ENCODE data around the gene FCN1. TPM values are rescaled to one million over a fixed set of nuclear protein-coding genes. Genes with fewer than 3 reads are reported as not detected.

Gene FCN1
- total and polyA plus RNA-seq, 2 of the 8 experiments (the other 6 are each of a cell fraction or from before 2014, with no cell fraction given) = not detected

GRCh38 chr9:134918646-134919045 lies 934 bp upstream of the FCN1 start:
- no peaks in the 10 kb centered on the region for H3K79me1 ChIP-seq (ENCODE audit: low read depth, low read length)
- no peak overlapping the region for H3K23ac ChIP-seq (ENCODE audit: insufficient read length)
- no peak overlapping the region for H2BK120ac ChIP-seq (replicated peaks; ENCODE audit: low read depth, low read length)
- H3K4me3 ChIP-seq (ENCODE audit: extremely low read depth in 1 of 4, insufficient read depth in 2 of 4, low read depth in 3 of 4, low read length in 4 of 4) = no peak overlapping the region
- no peaks in the 10 kb centered on the region for H3K79me2 ChIP-seq (ENCODE audit: control insufficient read depth in 1 of 2, insufficient read depth in 2 of 2, low read length in 2 of 2)
- no peak overlapping the region for H3K27ac ChIP-seq (ENCODE audit: low read depth, low read length)
- no peak overlapping the region for H3K56ac ChIP-seq (replicated peaks; ENCODE audit: insufficient read length, low read depth, low read length)
- H2BK20ac ChIP-seq (ENCODE audit: low read length) = no peak overlapping the region
- no peak overlapping the region for H2AFZ ChIP-seq (ENCODE audit: low read length)
- FAIRE-seq (no peak), DNase-seq (ENCODE audit: low read depth in 1 of 2, low spot score in 2 of 2) (no peak)
- H4K5ac ChIP-seq (ENCODE audit: insufficient read length, low read depth, low read length) = no peak overlapping the region
- no peak overlapping the region for H2BK12ac ChIP-seq (ENCODE audit: low read depth, low read length)
- H2AK5ac ChIP-seq (ENCODE audit: low read depth, low read length) = no peak overlapping the region
- no peak overlapping the region for H3K9ac ChIP-seq (replicated peaks in 1 of 4; ENCODE audit: extremely low read depth in 1 of 4, low read depth in 3 of 4, low read length in 3 of 4)
- no peak overlapping the region for H3K4ac ChIP-seq (replicated peaks; ENCODE audit: insufficient read length, low read depth, low read length)
- H4K8ac ChIP-seq (ENCODE audit: extremely low read depth, insufficient read depth, low read length) = 0 out of 2 replicates have a peak overlapping the region, but pooled peaks have one; percentile 4
- no peak overlapping the region for H3K4me2 ChIP-seq (ENCODE audit: insufficient read depth in 1 of 2, low read depth in 2 of 2, low read length in 2 of 2)
- H3K36me3 ChIP-seq (ENCODE audit: control insufficient read depth in 2 of 4, insufficient read depth in 4 of 4, low read length in 3 of 4) = no peaks in the 10 kb centered on the region
- H3K14ac ChIP-seq (ENCODE audit: insufficient read length) = no peak overlapping the region
- H2BK5ac ChIP-seq (ENCODE audit: low read depth, low read length) = no peak overlapping the region
- H4K91ac ChIP-seq (replicated peaks; ENCODE audit: insufficient read length, low read length) = no peak overlapping the region
- WGBS, 2 experiments (ENCODE audit: extremely low coverage in 1 of 2, insufficient coverage in 1 of 2, insufficient read length in 1 of 2, insufficient replicate concordance in 2 of 2, low coverage in 1 of 2, low lambda C conversion rate in 2 of 2, missing lambda C conversion rate in 1 of 2) = 93% methylated on average over 10 of the region's 10 CpGs; no CpG with 5 or more reads in 1 of the 2 experiments
- no peaks in the 10 kb centered on the region for H3K23me2 ChIP-seq (ENCODE audit: low read depth, low read length)
- TF ChIP-seq USF2 (IDR thresholded peaks at IDR 0.05; ENCODE audit: low read length) (no peak), SP1 (IDR thresholded peaks at IDR 0.05; ENCODE audit: low read depth, low read length) (no peak), ASH2L (IDR thresholded peaks at IDR 0.05; ENCODE audit: low read length) (no peak), TAF7 (optimal IDR thresholded peaks at IDR 0.05; ENCODE audit: borderline replicate concordance, low read depth, low read length) (no peak), CHD1 (IDR thresholded peaks at IDR 0.05; ENCODE audit: low read depth, low read length) (no peak), FOSL1 (IDR thresholded peaks at IDR 0.05; ENCODE audit: insufficient read depth, low read depth, low read length) (no peak), GABPA (IDR thresholded peaks at IDR 0.05; ENCODE audit: borderline replicate concordance, insufficient read depth, low read length) (no peak), BACH1 (IDR thresholded peaks at IDR 0.05; ENCODE audit: low read length) (no peak), ZNF274 (IDR thresholded peaks at IDR 0.05; ENCODE audit: borderline replicate concordance, extremely low read depth, low read length) (no peak), TCF12 (IDR thresholded peaks at IDR 0.05; ENCODE audit: low read depth, low read length) (no peak), SP4 (IDR thresholded peaks at IDR 0.05; ENCODE audit: low read length) (no peak), GTF2F1 (IDR thresholded peaks at IDR 0.05; ENCODE audit: borderline replicate concordance, low read depth, low read length) (no peak), TEAD4 (IDR thresholded peaks at IDR 0.05; ENCODE audit: low read depth, low read length) (no peak)
- CTCF ChIA-PET (ENCODE audit: partially characterized antibody) = no interaction called here
- H3K27me3 ChIP-seq (replicated peaks in 1 of 4; ENCODE audit: control insufficient read depth in 3 of 4, extremely low read depth in 1 of 4, insufficient read depth in 3 of 4, low read length in 3 of 4) = no peaks in the 10 kb centered on the region
- no peak overlapping the region for H2BK15ac ChIP-seq (ENCODE audit: low read length)
- H4K20me1 ChIP-seq (replicated peaks in 1 of 2; ENCODE audit: control insufficient read depth in 1 of 2, insufficient read depth in 2 of 2, low read length in 2 of 2) = no peaks in the 10 kb centered on the region
- no peaks in the 10 kb centered on the region; a peak in 1 of 4 replicates for H3K9me3 ChIP-seq (ENCODE audit: insufficient read depth in 2 of 2, low read depth in 1 of 2, low read length in 1 of 2)
- H3K18ac ChIP-seq (ENCODE audit: extremely low read depth, low read length) = no peak overlapping the region
- H3K4me1 ChIP-seq (replicated peaks in 1 of 4; ENCODE audit: control insufficient read depth in 3 of 4, insufficient read depth in 4 of 4, low read length in 3 of 4) = no peaks in the 10 kb centered on the region; a peak in 1 of 7 replicates
- POLR2A ChIA-PET (ENCODE audit: partially characterized antibody) = no interaction called here

Measured in H1 (cell line).